GM12864 (cell line): ENCODE measurements around the gene ABCA7.
A peak's percentile ranks its signal among the peaks of the same experiment; 100 is the strongest.

Experiments used
- DNase-seq: peaks from one replicate; pipeline ENCODE4 v3.0.0-alpha.2; 2011; ENCODE audit warnings: low read depth
- H3K4me3 ChIP-seq: 2 replicates; pipeline ENCODE4 v1.5.1; 2011; ENCODE audit warnings: mild to moderate bottlenecking, low read depth, low read length, control low read depth
- TF ChIP-seq, protein P1 (sequence below): IDR thresholded peaks from 2 replicates; pipeline ENCODE4 v1.5.1; 2011; ENCODE audit warnings: low read depth, mild to moderate bottlenecking, moderate library complexity, low read length, control low read depth, inconsistent platforms; ENCODE audit errors: missing control alignments

The ABCA7 gene

DNA sequence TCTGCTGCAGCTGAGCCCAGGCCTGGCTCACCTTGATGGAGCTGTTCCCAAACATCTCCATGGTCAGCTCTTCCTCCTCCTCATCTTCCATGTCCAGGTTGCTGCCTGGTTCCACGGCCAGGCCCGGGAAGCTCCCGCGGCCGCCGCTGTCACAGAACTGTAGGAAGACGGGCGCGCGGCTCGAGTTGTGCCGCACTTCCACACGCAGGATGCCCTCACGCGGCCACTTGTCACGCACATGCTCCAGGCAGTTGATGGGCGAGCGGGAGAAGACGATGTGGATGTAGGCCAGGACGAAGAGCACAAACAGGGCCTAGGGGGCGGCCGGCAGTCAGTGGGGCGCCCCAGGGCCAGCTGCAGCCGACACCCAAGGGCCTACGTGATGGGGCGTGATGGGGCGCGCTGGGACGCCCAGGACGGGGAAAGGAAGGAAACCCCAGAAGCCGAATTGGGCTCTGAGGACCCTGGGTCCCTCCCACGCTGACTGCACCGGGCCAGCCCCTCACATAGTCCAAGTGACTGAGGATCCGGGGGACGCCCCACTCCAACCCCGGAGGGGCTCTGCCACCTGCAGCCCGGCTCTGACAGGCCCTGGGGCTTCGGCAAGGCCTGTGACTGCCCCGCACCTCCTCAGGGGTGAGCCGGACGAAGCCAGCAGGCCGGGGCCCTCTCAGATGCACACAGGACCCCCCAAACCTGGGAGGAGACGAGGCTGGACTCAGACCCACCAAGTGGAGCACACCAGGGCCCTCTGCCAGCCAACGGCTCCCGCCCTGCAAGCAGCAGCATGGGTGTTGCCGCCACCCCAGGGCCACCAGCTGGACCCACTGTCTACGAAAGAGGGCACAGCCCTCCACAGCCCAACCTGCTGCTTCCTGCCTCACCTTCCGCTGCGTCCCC, 25.5 kb upstream of the ABCA7 start:
- TF ChIP-seq, protein P1, sequence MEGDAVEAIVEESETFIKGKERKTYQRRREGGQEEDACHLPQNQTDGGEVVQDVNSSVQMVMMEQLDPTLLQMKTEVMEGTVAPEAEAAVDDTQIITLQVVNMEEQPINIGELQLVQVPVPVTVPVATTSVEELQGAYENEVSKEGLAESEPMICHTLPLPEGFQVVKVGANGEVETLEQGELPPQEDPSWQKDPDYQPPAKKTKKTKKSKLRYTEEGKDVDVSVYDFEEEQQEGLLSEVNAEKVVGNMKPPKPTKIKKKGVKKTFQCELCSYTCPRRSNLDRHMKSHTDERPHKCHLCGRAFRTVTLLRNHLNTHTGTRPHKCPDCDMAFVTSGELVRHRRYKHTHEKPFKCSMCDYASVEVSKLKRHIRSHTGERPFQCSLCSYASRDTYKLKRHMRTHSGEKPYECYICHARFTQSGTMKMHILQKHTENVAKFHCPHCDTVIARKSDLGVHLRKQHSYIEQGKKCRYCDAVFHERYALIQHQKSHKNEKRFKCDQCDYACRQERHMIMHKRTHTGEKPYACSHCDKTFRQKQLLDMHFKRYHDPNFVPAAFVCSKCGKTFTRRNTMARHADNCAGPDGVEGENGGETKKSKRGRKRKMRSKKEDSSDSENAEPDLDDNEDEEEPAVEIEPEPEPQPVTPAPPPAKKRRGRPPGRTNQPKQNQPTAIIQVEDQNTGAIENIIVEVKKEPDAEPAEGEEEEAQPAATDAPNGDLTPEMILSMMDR: no peak
- DNase-seq: no peak
- no peak overlapping the region for H3K4me3 ChIP-seq

DNA sequence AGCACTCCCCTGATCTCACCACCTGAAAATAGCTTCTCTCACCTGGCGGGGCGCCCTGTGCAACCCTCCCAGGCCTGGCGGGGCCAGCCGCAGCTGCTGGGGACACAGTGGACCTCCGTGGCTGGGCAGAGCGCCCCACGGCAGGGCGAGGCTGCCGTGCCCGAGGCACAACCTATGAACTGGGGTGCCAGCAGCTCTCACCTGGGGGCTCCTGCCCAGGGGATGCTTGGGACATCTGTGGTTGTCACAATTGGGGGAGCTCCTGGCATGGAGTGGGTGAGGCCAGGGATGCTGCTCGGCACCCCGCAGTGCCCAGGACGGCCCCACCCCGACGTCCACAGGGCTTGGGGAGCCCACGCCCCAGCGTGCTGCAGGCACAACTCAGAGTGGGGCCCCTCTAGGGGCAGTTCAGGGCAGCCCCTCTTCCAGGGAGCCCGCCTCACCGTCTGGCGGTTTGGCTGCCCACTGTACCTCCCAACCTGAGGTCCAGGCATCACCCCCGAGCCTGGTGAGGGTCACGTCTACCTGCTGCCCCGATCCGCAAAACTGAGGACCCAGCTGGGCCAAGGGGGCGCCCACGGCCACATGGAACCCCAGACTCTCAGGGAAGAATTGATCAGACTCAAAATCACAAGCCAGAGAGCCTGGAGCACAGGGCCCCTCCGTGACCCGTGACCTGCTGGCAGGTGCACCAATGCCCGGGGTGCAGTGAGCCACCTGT, 24.7 kb upstream of the ABCA7 start:
- H3K4me3 ChIP-seq: no peak overlapping the region
- DNase-seq: no peak
- TF ChIP-seq, protein P1: no peak

- no peak overlapping the region for H3K4me3 ChIP-seq
- TF ChIP-seq, protein P1: no peak
- DNase-seq: no peak
Measured at GRCh38 chr19:1015782-1016646, 23.9 kb upstream of the ABCA7 start.

- peak overlapping the region; percentile 91 for H3K4me3 ChIP-seq
- TF ChIP-seq, protein P1: no peak
- DNase-seq: no peak
Measured at GRCh38 chr19:1016647-1017114, 23.2 kb upstream of the ABCA7 start.

DNA sequence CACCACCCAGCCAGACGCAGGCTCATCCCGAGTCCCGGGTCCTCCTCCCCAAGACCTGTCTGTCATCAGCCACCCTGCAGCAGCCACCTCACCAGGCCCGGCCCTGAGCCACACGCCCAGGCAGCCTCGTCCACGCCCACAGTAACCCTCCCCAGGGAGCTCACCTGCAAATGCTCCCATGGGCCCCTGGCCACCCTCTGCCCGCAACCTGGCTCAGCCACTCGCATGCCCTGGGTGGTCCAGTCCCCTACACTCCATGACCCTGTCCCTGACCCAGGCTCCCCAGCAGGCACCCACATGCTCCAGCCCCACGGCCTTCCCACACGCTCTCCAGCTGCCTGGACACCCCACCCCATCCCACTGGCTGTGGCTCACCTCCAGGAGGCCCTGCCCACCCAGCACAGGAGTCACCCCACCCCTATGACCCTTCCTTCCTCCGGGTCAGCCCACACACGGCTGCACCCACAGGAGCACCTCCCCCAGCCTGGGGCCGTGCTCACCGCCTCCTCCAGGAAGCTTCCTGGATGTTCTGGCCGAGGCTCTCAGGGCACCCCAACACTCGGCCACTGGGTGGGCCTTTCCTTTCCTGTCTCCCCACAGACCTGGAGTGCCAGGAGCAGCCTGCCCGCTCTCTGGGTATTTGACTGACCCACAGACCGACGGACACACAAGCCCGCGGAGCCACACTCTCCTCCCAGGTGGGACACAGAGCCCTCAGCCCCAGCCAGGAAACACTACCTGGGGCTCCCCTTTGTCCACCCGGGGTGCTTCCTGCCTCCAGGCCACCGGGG, 22.6 kb upstream of the ABCA7 start:
- TF ChIP-seq, protein P1: no peak
- H3K4me3 ChIP-seq: peak overlapping the region; percentile 91

DNA sequence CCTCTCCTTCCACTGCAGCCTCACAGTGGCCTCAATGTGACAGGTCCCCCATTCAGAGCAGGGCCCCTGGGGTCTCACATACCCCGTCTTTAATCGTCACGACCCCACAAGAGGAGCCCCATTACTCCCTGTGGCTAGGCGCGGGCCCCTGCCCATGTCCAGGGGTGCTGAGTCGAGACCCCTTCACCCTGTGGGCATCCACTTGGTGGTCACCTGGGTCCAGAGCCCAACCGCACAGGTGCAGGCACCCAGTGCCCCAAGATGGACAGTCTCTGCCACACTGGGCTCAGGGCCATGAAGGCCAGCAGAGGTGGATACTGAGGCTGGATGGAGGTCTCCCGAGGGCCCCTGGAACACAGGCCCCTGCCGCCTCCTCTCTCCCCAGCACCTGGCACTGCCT, 22.0 kb upstream of the ABCA7 start:
- TF ChIP-seq, protein P1: no peak
- no peak for DNase-seq
- peak overlapping the region; percentile 91 for H3K4me3 ChIP-seq

More for the DNA sequence above, 22.6 kb upstream of the ABCA7 start:
- no peak for DNase-seq
